ENCODE results near the gene TMEM97.
"Not testable (repeated sequence)": the region's sequence is repeated elsewhere in the genome, so short reads cannot be mapped to it uniquely, and the experiment has no call there.

Gene TMEM97

GRCh38 chr17:28318759-28319597 lies at the start of gene TMEM97:
TSS of gene TMEM97 (plus strand) at chr17:28319200. CDS start at chr17:28319240, 40 bp downstream.
- peak; percentile 84 to 95 for DNase-seq

GRCh38 chr17:28270055-28270454 lies 48.9 kb upstream of the TMEM97 start:
- no peak for DNase-seq

- DNase-seq, result no peak
These were observed 48.1 kb upstream of the TMEM97 start for GRCh38 chr17:28270926-28271325.

GRCh38 chr17:28271431-28271830 lies 47.6 kb upstream of the TMEM97 start:
- DNase-seq, result no peak

GRCh38 chr17:28272166-28272565 lies 46.8 kb upstream of the TMEM97 start:
- no peak for DNase-seq

- not testable (repeated sequence) for DNase-seq
These were observed 45.7 kb upstream of the TMEM97 start for GRCh38 chr17:28273341-28273740.

- no peak for DNase-seq
These were observed 44.3 kb upstream of the TMEM97 start for GRCh38 chr17:28274591-28275265.

GRCh38 chr17:28276011-28276410 lies 43.0 kb upstream of the TMEM97 start:
- DNase-seq, result no peak

- DNase-seq, result no peak
These were observed 39.6 kb upstream of the TMEM97 start for GRCh38 chr17:28279411-28279810.

- DNase-seq, result no peak
These were observed 38.2 kb upstream of the TMEM97 start for GRCh38 chr17:28280826-28281225.

GRCh38 chr17:28282596-28282995 lies 36.4 kb upstream of the TMEM97 start:
- peak in 1 of 2 experiments; percentile 10 for DNase-seq

- no peak for DNase-seq
These were observed 33.0 kb upstream of the TMEM97 start for GRCh38 chr17:28285965-28286364.

GRCh38 chr17:28290703-28291102 lies 28.3 kb upstream of the TMEM97 start:
- DNase-seq, result no peak

GRCh38 chr17:28291780-28292330 lies 27.1 kb upstream of the TMEM97 start:
- no peak for DNase-seq

- not testable (repeated sequence) for DNase-seq
These were observed 26.1 kb upstream of the TMEM97 start for GRCh38 chr17:28292878-28293277.

- no peak for DNase-seq
These were observed 25.0 kb upstream of the TMEM97 start for GRCh38 chr17:28293994-28294393.

- no peak for DNase-seq
These were observed 23.1 kb upstream of the TMEM97 start for GRCh38 chr17:28295677-28296578.

GRCh38 chr17:28298449-28298848 lies 20.6 kb upstream of the TMEM97 start:
- no peak for DNase-seq

GRCh38 chr17:28306954-28307401 lies 12.0 kb upstream of the TMEM97 start:
- no peak for DNase-seq

- no peak for DNase-seq
These were observed 5.2 kb upstream of the TMEM97 start for GRCh38 chr17:28313841-28314240.

GRCh38 chr17:28315846-28316705 lies 2.9 kb upstream of the TMEM97 start:
- DNase-seq, result no peak
